Transverse colon (tissue), 4 donors: Measurements from ENCODE around the gene GNB1. TPM values are rescaled to one million over a fixed set of nuclear protein-coding genes. Genes with fewer than 3 reads are reported as not detected.

ENCODE experiments used
- DNase-seq: peaks from one replicate; pipeline ENCODE4 v3.0.0-alpha.2; 2019
- H3K27ac ChIP-seq, 4 donors: fragments of 200-600 bp; sonication (generic); 2 replicates each; pipeline ENCODE4 v1.5.1; 2016 to 2018; ENCODE audit warnings: inconsistent platforms in 4 of 4
- H3K27me3 ChIP-seq: fragments of 200-600 bp; sonication (generic); 2 replicates; pipeline ENCODE4 v1.5.1; 2017; ENCODE audit warnings: inconsistent platforms
- H3K36me3 ChIP-seq, 4 donors: fragments of 200-600 bp; sonication (generic); 2 replicates each; pipeline ENCODE4 v1.5.1; 2017 to 2019; ENCODE audit warnings: inconsistent platforms in 4 of 4
- H3K4me1 ChIP-seq, 4 donors: fragments of 200-600 bp; sonication (generic); 2 replicates each; pipeline ENCODE4 v1.5.1; 2017 to 2020; ENCODE audit warnings: inconsistent platforms in 4 of 4
- H3K4me3 ChIP-seq, 4 donors: fragments of 200-600 bp; sonication (generic); 1 replicate in 1 of 4; 2 replicates in 3 of 4; pipeline versions ENCODE4 v1.5.1 to v1.6.1; 2017 to 2019; ENCODE audit warnings: inconsistent platforms in 4 of 4
- H3K9me3 ChIP-seq, 2 donors: fragments of 200-600 bp; sonication (generic); 2 replicates each; pipeline ENCODE4 v1.5.1; 2017 to 2019; ENCODE audit warnings: inconsistent platforms in 2 of 2
- CTCF ChIP-seq, 5 experiments: fragments of 200-600 bp in 3 of 5; fragments of 450-650 bp in 2 of 5; sonication (generic) in 3 of 5; IDR thresholded peaks; 1 replicate in 2 of 5; 2 replicates in 3 of 5; pipeline ENCODE4 v1.5.1; 2016 to 2017; ENCODE audit warnings: antibody characterized with exemption in 5 of 5, inconsistent platforms in 3 of 5, mild to moderate bottlenecking in 2 of 5, moderate library complexity in 1 of 5
- EP300 ChIP-seq: sonication (generic); formaldehyde crosslinking; IDR thresholded peaks from one replicate; pipeline ENCODE4 v1.6.1; 2017; ENCODE audit warnings: antibody characterized with exemption, low read depth
- POLR2A ChIP-seq: fragments of 450-650 bp; IDR thresholded peaks from one replicate; pipeline ENCODE4 v1.6.1; 2016; ENCODE audit warnings: antibody characterized with exemption, mild to moderate bottlenecking, moderate library complexity
- POLR2AphosphoS5 ChIP-seq, 3 donors: sonication (generic); formaldehyde crosslinking; IDR thresholded peaks; one replicate each; pipeline ENCODE4 v1.6.1; 2016; ENCODE audit warnings: antibody characterized with exemption in 3 of 3
- WGBS, 2 donors: methylation state at CpG; one replicate each; pipeline ENCODE4 v1.1.5; 2018; ENCODE audit warnings: low coverage in 1 of 2; 5-methylcytosine and 5-hydroxymethylcytosine counted together
- in situ Hi-C, 4 donors: fragments of 200-750 bp; cut with MboI; loops; one replicate each; pipeline versions ENCODE4 v1.15.0 to v1.15.1; 2017; ENCODE audit warnings: low sequenced_read_pairs in 3 of 4, low pct_ligation_motif_present in 1 of 4, low pct_unique_long_range_greater_than_20kb in 1 of 4
- intact Hi-C: fragments of 100-400 bp; cut with DNase I; formaldehyde crosslinking; loops from one replicate; pipeline ENCODE4 v1.15.1; 2023; ENCODE audit warnings: low total_unique reads
- total RNA-seq, 4 donors: library from RNA; depleted of rRNA; stranded (reverse); fragments of >200 nt; gene quantifications; one replicate each; pipeline ENCODE4 v1.1.0, GENCODE V29; 2016

GNB1 gene
- total RNA-seq, 4 donors from 2014 or later: 123 to 191 (median 174) TPM

- WGBS, 2 donors: 58 to 90% methylated on average over 3 to 5 of the region's 5 CpGs
- H3K36me3 ChIP-seq: peaks cover 0 to 10% (median 0%) of the 10 kb centered on the region in 4 donors
- H3K4me3 ChIP-seq: no peak overlapping the region
- TF ChIP-seq CTCF (IDR thresholded peaks at IDR 0.05) (no peak), EP300 (no peak), POLR2AphosphoS5 (IDR thresholded peaks at IDR 0.05) (no peak), POLR2A (no peak)
- no peak for DNase-seq
- H3K27me3 ChIP-seq: no peaks in the 10 kb centered on the region
- no peaks in the 10 kb centered on the region for H3K9me3 ChIP-seq
- H3K4me1 ChIP-seq: peaks cover 35 to 78% (median 44%) of the 10 kb centered on the region in 4 donors
- intact Hi-C loops (no loop called here), in situ Hi-C loops (loop anchor here in 1 of 4 donors (25.0 kb wide), 1 partner anchor 116 kb away; no protein-coding TSS in a partner anchor)
- H3K27ac ChIP-seq: no peak overlapping the region
These were observed 12.9 kb downstream of the GNB1 start for GRCh38 chr1:1877865-1878436.

GRCh38 chr1:1876335-1876930 lies 14.5 kb downstream of the GNB1 start:
- H3K27me3 ChIP-seq: no peaks in the 10 kb centered on the region
- H3K27ac ChIP-seq: no peak overlapping the region
- no peak for DNase-seq
- no peaks in the 10 kb centered on the region for H3K9me3 ChIP-seq
- in situ Hi-C loops (loop anchor here in 1 of 4 donors (25.0 kb wide), 1 partner anchor 114 kb away; no protein-coding TSS in a partner anchor), intact Hi-C loops (no loop called here)
- no peak overlapping the region for H3K4me3 ChIP-seq
- 71 to 81% methylated on average over 4 to 11 of the region's 11 CpGs for WGBS, 2 donors
- peaks cover 0 to 10% (median 0%) of the 10 kb centered on the region in 4 donors for H3K36me3 ChIP-seq
- no peak for TF ChIP-seq POLR2A
- no peak for TF ChIP-seq CTCF (IDR thresholded peaks at IDR 0.05)
- TF ChIP-seq EP300: no peak
- no peak for TF ChIP-seq POLR2AphosphoS5 (IDR thresholded peaks at IDR 0.05)
- H3K4me1 ChIP-seq: peaks cover 24 to 78% (median 41%) of the 10 kb centered on the region in 4 donors

GRCh38 chr1:1875932-1876331 lies 15.0 kb downstream of the GNB1 start:
- TF ChIP-seq CTCF (IDR thresholded peaks at IDR 0.05): no peak
- no peak for TF ChIP-seq POLR2A
- no peak for TF ChIP-seq POLR2AphosphoS5 (IDR thresholded peaks at IDR 0.05)
- no peak for TF ChIP-seq EP300
- Histone ChIP-seq H3K4me3 (no peak overlapping the region), H3K27ac (no peak overlapping the region), H3K36me3 (peaks cover 0 to 10% (median 0%) of the 10 kb centered on the region in 4 donors), H3K4me1 (peaks cover 19 to 78% (median 38%) of the 10 kb centered on the region in 4 donors), H3K9me3 (no peaks in the 10 kb centered on the region), H3K27me3 (no peaks in the 10 kb centered on the region)
- no peak for DNase-seq
- in situ Hi-C loops (loop anchor here in 1 of 4 donors (25.0 kb wide), 1 partner anchor 114 kb away; no protein-coding TSS in a partner anchor), intact Hi-C loops (no loop called here)
- WGBS, 2 donors: 76 to 100% methylated on average over 1 of the region's 1 CpG

GRCh38 chr1:1874901-1875300 lies 16.0 kb downstream of the GNB1 start:
- no peak overlapping the region for H3K4me3 ChIP-seq
- no peaks in the 10 kb centered on the region for H3K27me3 ChIP-seq
- in situ Hi-C loops (loop anchor here in 1 of 4 donors (25.0 kb wide), 1 partner anchor 113 kb away; no protein-coding TSS in a partner anchor), intact Hi-C loops (no loop called here)
- H3K9me3 ChIP-seq: no peaks in the 10 kb centered on the region
- no peak overlapping the region for H3K27ac ChIP-seq
- no peak for DNase-seq
- peaks cover 0 to 10% (median 0%) of the 10 kb centered on the region in 4 donors for H3K36me3 ChIP-seq
- no peak for TF ChIP-seq POLR2AphosphoS5 (IDR thresholded peaks at IDR 0.05)
- TF ChIP-seq CTCF (IDR thresholded peaks at IDR 0.05): no peak
- TF ChIP-seq POLR2A: no peak
- 99 to 100% methylated on average over 1 to 7 of the region's 7 CpGs for WGBS, 2 donors
- peaks cover 14 to 78% (median 28%) of the 10 kb centered on the region in 4 donors for H3K4me1 ChIP-seq
